Stimulated activated CD4-positive, alpha-beta T cell treated with anti-CD3 and anti-CD28 coated beads, Interleukin-1b, Interleukin-23, amount 100 ng/mL, for 1 hour (primary cell): ENCODE measurements around the gene SLC22A5.

Source experiments
- DNase-seq, 2 donors: peaks; one replicate each; pipeline ENCODE4 v3.0.0-alpha.2; 2020; ENCODE audit warnings: low read depth in 2 of 2

The SLC22A5 gene

GRCh38 chr5:132369474-132370180 lies at the start of gene SLC22A5:
TSS of gene SLC22A5 (plus strand) at chr5:132369710. CDS start at chr5:132369973, 263 bp downstream.
- DNase-seq: peak; percentile 16 to 54

GRCh38 chr5:132319975-132320374 lies 49.5 kb upstream of the SLC22A5 start:
- no peak for DNase-seq

DNA sequence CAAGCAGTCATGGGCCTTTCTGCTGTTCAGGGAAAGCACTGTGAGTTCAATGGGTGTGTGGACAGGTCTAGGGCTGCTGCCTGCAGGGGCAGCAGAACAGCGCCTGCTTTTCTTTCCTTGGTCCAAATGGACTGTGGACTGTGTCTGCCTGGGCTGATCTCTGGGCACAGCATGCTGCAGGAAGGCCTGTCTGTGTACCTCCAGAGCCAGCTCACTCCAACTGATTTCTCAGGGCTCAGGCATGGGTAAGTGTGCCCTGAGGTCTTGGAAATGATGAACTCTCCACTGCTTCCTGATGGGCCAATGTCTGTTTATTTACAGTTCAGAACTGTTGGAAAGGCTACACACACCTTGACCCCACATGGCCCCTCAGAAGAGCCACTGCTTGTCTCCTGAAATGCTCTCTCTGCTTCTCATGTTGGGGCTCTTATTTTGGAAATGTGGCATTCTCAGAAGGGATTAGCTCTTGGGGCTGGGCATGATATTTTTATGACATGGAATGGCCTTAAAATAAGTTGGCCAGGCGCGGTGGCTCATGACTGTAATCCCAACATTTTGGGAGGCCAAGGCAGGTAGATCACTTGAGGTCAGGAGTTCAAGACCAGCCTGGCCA lies 48.3 kb upstream of the SLC22A5 start:
- DNase-seq: no peak

- DNase-seq: no peak
Measured at GRCh38 chr5:132322266-132322665, 47.2 kb upstream of the SLC22A5 start.

DNA sequence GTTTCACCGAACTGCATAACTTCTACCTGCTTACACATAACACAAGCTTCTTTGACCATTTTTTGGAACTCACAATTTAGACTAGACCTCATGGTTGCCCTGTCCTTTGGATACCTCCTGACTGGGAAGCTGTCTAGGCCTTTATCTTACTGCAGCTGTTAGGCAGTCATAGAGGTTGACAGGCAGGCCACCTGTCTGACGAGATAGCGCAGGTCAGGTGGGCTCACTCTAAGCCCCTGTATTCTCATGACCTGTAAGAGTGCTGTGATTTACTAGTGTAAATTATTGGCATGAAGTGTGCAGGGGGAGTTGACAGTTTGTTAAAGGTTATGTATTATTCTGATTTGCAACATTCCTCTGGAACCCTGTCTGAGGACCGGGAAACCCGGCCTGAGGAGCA lies 46.3 kb upstream of the SLC22A5 start:
- DNase-seq: no peak

DNA sequence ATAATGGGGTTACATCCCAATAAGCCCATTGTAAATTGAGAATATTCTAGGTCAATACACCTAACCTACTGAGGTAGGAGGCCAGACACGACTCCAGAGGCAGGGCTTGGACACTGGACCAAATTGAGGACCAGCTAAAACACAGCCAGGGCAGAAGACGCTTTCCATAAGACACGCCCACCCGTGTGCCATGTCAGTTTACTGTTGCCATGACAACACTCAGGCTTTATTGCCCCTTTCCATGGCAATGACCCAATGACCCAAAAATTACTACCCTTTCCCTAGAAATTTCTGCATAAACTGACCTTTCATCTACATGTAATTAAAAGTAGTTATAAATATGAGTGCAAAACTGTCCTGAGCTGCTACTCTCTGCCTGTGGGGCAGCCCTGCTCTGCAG lies 43.8 kb upstream of the SLC22A5 start:
- no peak for DNase-seq

- no peak for DNase-seq
Measured at GRCh38 chr5:132327252-132327955, 42.1 kb upstream of the SLC22A5 start.

DNA sequence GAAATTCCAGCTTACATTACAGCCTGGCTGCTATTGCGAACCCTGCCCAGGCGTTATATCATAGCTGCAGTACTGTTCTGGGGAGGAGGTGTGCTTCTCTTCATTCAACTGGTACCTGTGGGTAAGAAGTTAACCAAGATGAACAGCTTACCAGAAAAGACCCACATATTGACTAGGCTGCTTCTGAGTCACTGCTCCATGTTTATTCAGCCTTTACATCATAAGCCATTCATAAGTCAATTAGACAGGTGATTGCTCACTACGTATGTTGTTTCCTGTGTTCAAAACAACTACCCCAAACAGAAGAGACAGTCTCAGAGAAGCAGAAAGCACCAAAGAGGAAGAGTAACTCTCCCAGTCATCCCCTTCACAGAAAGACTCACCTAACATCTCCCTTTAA lies 34.7 kb upstream of the SLC22A5 start:
- no peak for DNase-seq

DNA sequence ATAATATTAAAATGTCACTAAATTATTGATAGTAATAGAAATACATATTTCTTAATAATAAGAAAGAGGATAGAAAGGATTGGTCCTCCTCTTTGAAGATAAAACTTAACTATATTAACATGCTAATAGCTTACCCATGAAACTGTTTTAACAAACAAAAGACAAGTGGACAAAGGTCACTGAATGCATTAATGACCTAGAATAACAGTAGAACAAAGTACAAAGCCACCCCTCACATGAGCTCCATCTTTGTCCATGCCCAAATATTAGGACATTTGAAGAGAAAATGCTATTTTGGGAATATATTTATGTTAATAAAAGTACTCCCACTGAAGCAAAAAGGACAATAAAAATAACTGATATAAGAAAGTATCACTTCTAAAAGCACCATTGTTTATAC lies 34.1 kb upstream of the SLC22A5 start:
- DNase-seq: no peak

DNA sequence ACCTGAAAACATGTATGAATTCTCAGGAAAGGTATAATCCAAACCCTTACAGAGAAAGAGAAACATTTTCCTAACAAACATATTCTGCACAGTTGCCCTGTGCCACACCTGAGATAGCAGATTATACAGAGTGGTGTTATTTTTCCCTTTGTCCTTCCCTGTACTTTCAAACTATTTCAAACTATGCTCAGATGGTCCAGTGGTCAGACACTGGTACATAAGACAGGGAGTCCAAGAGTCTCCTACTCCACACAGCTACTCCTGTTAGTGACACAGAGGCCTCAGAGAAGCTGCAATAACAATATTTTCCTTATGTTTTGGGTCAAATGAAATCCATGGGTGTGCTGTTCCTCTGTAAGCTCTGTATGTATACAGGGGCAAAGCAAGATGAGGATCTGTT lies 30.0 kb upstream of the SLC22A5 start:
- DNase-seq: no peak

GRCh38 chr5:132342291-132343180 lies 27.0 kb upstream of the SLC22A5 start:
- no peak for DNase-seq

- DNase-seq: no peak
Measured at GRCh38 chr5:132344775-132345514, 24.6 kb upstream of the SLC22A5 start.

DNA sequence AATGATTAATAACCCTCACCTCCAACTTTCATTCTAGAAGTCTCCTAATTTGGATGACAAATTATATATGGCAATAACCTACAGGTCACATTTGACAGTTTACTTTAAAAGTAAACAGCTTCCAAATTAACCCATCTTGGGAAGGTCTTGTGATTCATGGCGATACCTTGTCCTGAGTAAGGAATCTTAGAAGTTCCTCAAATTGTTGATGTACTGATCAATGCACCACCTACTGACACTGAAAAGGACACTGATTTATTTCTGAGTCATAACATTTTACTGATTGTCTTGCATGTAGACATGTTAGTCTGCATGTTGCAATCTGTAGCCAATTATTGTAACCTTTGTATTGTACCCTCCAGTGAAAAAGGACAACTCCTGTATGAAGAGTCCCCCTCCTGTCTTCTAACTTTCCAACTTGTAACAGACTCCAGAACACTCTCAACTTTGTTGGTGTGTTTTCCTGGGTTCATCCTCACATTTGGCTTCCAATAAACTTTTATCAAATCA lies 16.0 kb upstream of the SLC22A5 start:
- no peak for DNase-seq

DNA sequence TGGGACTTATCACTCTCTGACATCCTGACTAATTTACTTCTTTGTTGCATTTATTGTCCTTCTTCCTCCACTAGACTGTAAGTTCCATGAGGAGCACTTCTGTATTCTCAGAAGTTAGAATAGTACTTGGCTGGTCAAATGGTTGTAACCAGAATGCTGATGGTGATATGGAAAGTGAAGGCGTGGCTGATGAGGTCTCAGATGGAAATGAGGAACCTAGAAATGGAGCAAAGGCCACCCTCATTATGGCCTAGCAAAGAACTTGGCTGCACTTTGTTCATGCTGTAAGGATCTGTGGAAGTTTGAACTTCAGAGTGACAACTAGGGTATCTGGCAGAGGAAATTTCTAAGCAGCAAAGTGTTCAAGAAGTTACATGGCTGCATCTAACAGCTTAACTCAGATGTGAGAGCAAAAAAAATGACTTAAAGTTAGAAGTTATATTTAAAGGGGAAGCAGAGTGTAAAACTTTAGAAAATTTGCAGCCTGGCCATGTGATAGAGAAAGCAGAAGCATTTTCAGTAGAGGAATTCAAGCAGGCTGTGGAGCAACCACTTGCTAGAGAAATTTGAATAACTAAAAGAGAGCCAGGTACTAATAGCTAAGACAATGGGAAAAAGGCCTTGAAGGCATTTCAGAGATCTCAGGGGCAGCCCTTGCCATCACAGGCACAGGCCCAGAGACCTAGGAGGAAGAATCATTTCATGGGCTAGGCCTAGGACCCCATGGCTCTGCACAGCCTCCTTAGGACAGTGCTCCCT lies 14.9 kb upstream of the SLC22A5 start:
- DNase-seq: no peak

- no peak for DNase-seq
Measured at GRCh38 chr5:132355140-132355765, 14.3 kb upstream of the SLC22A5 start.

GRCh38 chr5:132358775-132359174 lies 10.7 kb upstream of the SLC22A5 start:
- DNase-seq: no peak

- DNase-seq: no peak
Measured at GRCh38 chr5:132362086-132362485, 7.4 kb upstream of the SLC22A5 start.

DNA sequence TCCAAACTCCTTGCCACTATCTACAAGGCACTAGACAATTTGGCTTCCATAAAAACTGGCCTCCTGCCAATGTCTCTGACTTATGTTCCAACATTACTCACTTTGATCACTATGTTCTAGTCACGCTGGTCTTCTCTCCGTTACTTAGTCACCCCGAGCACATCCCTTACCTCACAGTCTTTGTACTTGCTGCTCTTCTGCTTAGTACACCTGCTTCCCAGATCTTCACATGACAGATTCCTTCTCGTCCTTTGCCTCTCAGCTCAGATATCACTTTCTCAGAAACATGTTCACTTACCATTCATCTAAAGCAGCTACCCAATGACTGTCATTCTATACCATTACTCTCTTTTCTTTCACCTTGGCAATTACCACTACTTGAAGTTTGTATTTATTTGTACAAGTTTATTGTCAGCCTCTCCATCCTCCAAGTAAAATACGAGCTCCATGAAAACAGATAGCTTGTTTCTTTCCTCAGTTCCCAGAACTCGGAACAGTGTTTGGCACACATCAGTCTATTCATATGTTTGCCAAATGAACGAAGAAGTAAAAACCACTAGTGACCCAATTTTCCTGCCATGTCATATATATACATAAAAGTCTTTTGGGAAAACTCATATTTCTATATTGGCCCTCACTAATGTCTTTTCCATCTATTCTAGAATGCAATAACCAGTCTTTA lies 5.9 kb upstream of the SLC22A5 start:
- DNase-seq: no peak

DNA sequence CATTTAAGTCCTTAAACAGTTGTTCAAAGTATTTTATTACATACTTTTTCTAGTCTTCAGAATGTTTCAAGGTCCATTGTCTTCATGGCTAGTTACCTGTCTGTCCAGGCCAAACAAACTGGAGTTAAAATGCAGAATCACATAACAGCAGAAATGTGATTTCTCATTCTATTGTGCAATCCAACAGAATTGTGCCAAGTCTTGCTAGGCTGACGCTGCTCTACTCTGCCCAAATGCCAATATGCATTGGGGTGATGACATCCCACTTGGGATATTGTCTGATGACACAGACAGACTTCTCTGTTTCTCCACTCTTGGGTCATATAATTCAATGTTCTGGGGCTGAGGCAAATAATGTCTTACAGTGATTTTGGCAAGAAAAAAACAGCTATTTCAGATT lies 5.2 kb upstream of the SLC22A5 start:
- DNase-seq: no peak
